Activated CD8-positive, alpha-beta memory T cell treated with anti-CD3 and anti-CD28 coated beads, Interleukin-2, amount 50 U/mL, for 4 hours (primary cell): ENCODE results near the gene CPN2.

Experiments used
- DNase-seq: peaks from one replicate; pipeline ENCODE4 v3.0.0-alpha.2; 2020

CPN2 gene

GRCh38 chr3:194351080-194351672 is at the start of gene CPN2:
Gene CPN2, minus strand, starts transcription at chr3:194351328. Its CDS starts 8,626 bp downstream, at chr3:194342702.
- DNase-seq, result no peak

GRCh38 chr3:194399874-194400411 is 48.8 kb upstream of the CPN2 start:
- DNase-seq, result no peak

GRCh38 chr3:194399166-194399565 is 48.0 kb upstream of the CPN2 start, which contains the start of gene GP5:
Gene GP5, minus strand, starts transcription at chr3:194399266. Its CDS starts 984 bp downstream, at chr3:194398282.
- DNase-seq, result no peak

- DNase-seq, result peak; percentile 32
Observed at GRCh38 chr3:194397757-194398312, 46.7 kb upstream of the CPN2 start.

- DNase-seq, result peak; percentile 33
Observed at GRCh38 chr3:194396859-194397756, 46.0 kb upstream of the CPN2 start.

- DNase-seq, result no peak
Observed at GRCh38 chr3:194396539-194396858, 45.4 kb upstream of the CPN2 start.

GRCh38 chr3:194395778-194396538 is 44.8 kb upstream of the CPN2 start:
- peak; percentile 63 for DNase-seq

GRCh38 chr3:194395212-194395611 is 44.1 kb upstream of the CPN2 start:
- DNase-seq, result no peak

- DNase-seq, result no peak
Observed at GRCh38 chr3:194392576-194392975, 41.4 kb upstream of the CPN2 start.

- DNase-seq, result no peak
Observed at GRCh38 chr3:194390835-194391234, 39.7 kb upstream of the CPN2 start.

- no peak for DNase-seq
Observed at GRCh38 chr3:194389269-194389668, 38.1 kb upstream of the CPN2 start.

- DNase-seq, result no peak
Observed at GRCh38 chr3:194387926-194388418, 36.8 kb upstream of the CPN2 start.

- DNase-seq, result no peak
Observed at GRCh38 chr3:194387276-194387675, 36.1 kb upstream of the CPN2 start.

GRCh38 chr3:194386648-194387047 is 35.5 kb upstream of the CPN2 start:
- no peak for DNase-seq

GRCh38 chr3:194386066-194386465 is 34.9 kb upstream of the CPN2 start:
- no peak for DNase-seq

GRCh38 chr3:194384569-194385001 is 33.5 kb upstream of the CPN2 start:
- DNase-seq, result no peak

- DNase-seq, result no peak
Observed at GRCh38 chr3:194384156-194384555, 33.0 kb upstream of the CPN2 start.

- DNase-seq, result no peak
Observed at GRCh38 chr3:194383276-194383940, 32.3 kb upstream of the CPN2 start.

GRCh38 chr3:194382892-194383223 is 31.7 kb upstream of the CPN2 start:
- no peak for DNase-seq

- DNase-seq, result no peak
Observed at GRCh38 chr3:194382196-194382891, 31.2 kb upstream of the CPN2 start.

- no peak for DNase-seq
Observed at GRCh38 chr3:194381460-194381875, 30.3 kb upstream of the CPN2 start.

- no peak for DNase-seq
Observed at GRCh38 chr3:194380326-194380725, 29.2 kb upstream of the CPN2 start.
